OCI-LY3 (cell line): ENCODE data around the gene TP53TG3D.
"Not testable (repeated sequence)": the region's sequence is repeated elsewhere in the genome, so short reads cannot be mapped to it uniquely, and the experiment has no call there.

Experiments used
- H2AFZ ChIP-seq: fragments of 200-600, 300-600 bp; shearing (Covaris generic); 2 replicates; pipeline ENCODE4 v1.6.0; 2014; ENCODE audit warnings: antibody characterized with exemption, low read depth, low read length
- H3K27ac ChIP-seq: fragments of 200-600, 300-600 bp; sonication (generic); 2 replicates; pipeline ENCODE4 v1.5.1; 2014; ENCODE audit warnings: mild to moderate bottlenecking, low read length, moderate library complexity, mixed read lengths
- H3K27me3 ChIP-seq: fragments of 200-600, 300-600 bp; sonication (generic); 2 replicates; pipeline ENCODE4 v1.6.1; 2014; ENCODE audit warnings: low read depth, low read length, mixed read lengths
- H3K36me3 ChIP-seq: fragments of 200-600, 300-600 bp; sonication (generic); replicated peaks from 2 replicates; pipeline ENCODE3; 2014; ENCODE audit warnings: low read depth, low read length, mixed read lengths
- H3K4me1 ChIP-seq: fragments of 300-600, 200-600 bp; sonication (generic); 2 replicates; pipeline ENCODE4 v1.6.1; 2014; ENCODE audit warnings: low read length, mixed read lengths
- H3K4me2 ChIP-seq: fragments of 200-600, 300-600 bp; sonication (generic); 2 replicates; pipeline ENCODE4 v1.6.1; 2014; ENCODE audit warnings: low read length, mixed read lengths
- H3K4me3 ChIP-seq: fragments of 300-600, 200-600 bp; sonication (generic); 2 replicates; pipeline ENCODE4 v1.5.1; 2014; ENCODE audit warnings: antibody characterized with exemption, mild to moderate bottlenecking, low read length, moderate library complexity
- H3K79me2 ChIP-seq: fragments of 300-600, 200-600 bp; shearing (Covaris generic); 2 replicates; pipeline ENCODE4 v1.6.1; 2014; ENCODE audit warnings: mild to moderate bottlenecking, low read length, mixed read lengths
- H3K9ac ChIP-seq: fragments of 300-600, 200-600 bp; shearing (Covaris generic); 2 replicates; pipeline ENCODE4 v1.6.0; 2014; ENCODE audit warnings: mild to moderate bottlenecking, low read length, moderate library complexity
- H3K9me3 ChIP-seq: fragments of 200-600, 300-600 bp; shearing (Covaris generic); 2 replicates; pipeline ENCODE4 v1.6.1; 2014; ENCODE audit warnings: low read length, mixed read lengths; ENCODE audit not compliant: insufficient read depth
- H4K20me1 ChIP-seq: fragments of 200-600, 300-600 bp; sonication (generic); 2 replicates; pipeline ENCODE4 v1.6.1; 2016; ENCODE audit warnings: low read length, mixed read lengths; ENCODE audit not compliant: insufficient read depth

TP53TG3D gene

GRCh38 chr16:32287743-32288142, 34.7 kb downstream of the TP53TG3D start:
- not testable (repeated sequence) for H3K4me1 ChIP-seq, H3K27me3 ChIP-seq, H4K20me1 ChIP-seq, H2AFZ ChIP-seq, H3K36me3 ChIP-seq, H3K27ac ChIP-seq, H3K4me3 ChIP-seq, H3K79me2 ChIP-seq, H3K9me3 ChIP-seq, H3K9ac ChIP-seq, H3K4me2 ChIP-seq

- H3K4me2 ChIP-seq, H3K79me2 ChIP-seq, H3K9ac ChIP-seq, H3K4me3 ChIP-seq, H3K9me3 ChIP-seq, H4K20me1 ChIP-seq, H3K27ac ChIP-seq, H3K4me1 ChIP-seq, H2AFZ ChIP-seq, H3K27me3 ChIP-seq, H3K36me3 ChIP-seq: not testable (repeated sequence)
Measured at GRCh38 chr16:32289197-32289596, 36.1 kb downstream of the TP53TG3D start.

- not testable (repeated sequence) for H3K27me3 ChIP-seq, H3K27ac ChIP-seq, H2AFZ ChIP-seq, H3K79me2 ChIP-seq, H3K36me3 ChIP-seq, H3K4me3 ChIP-seq, H3K9ac ChIP-seq, H3K4me1 ChIP-seq, H3K4me2 ChIP-seq, H4K20me1 ChIP-seq, H3K9me3 ChIP-seq
Measured at GRCh38 chr16:32302776-32303175, 49.7 kb downstream of the TP53TG3D start.
